Keratinocyte (primary cell): ENCODE results near the gene VAV2. TPM values are rescaled to one million over a fixed set of nuclear protein-coding genes. Genes with fewer than 3 reads are reported as not detected.

Experiments used
- DNase-seq: peaks from one replicate; pipeline ENCODE4 v3.0.0-alpha.2; 2011; ENCODE audit warnings: low read depth, missing footprints, low spot score
- FAIRE-seq: peaks from 2 replicates; lab custom pipeline; 2011; peaks lifted over from hg19 to GRCh38; lab: Jason Lieb, UNC
- H2AFZ ChIP-seq: 2 replicates; pipeline ENCODE4 v1.6.0; 2012; ENCODE audit warnings: low read length, control low read depth, inconsistent platforms; ENCODE audit not compliant: control insufficient read depth
- H3K27ac ChIP-seq: 2 replicates; pipeline ENCODE4 v1.5.1; 2011; ENCODE audit warnings: low read length; ENCODE audit not compliant: control insufficient read depth, insufficient read depth
- H3K27me3 ChIP-seq: 3 replicates; pipeline ENCODE4 v1.6.0; 2011; ENCODE audit warnings: low read length; ENCODE audit not compliant: control insufficient read depth, insufficient read depth; ENCODE audit errors: extremely low read depth
- H3K36me3 ChIP-seq, 2 experiments: 2 replicates in 1 of 2; 3 replicates in 1 of 2; pipeline ENCODE4 v1.5.1; 2011; ENCODE audit warnings: low read length in 2 of 2, mild to moderate bottlenecking in 1 of 2; ENCODE audit not compliant: control insufficient read depth in 2 of 2, insufficient read depth in 2 of 2; ENCODE audit errors: extremely low read depth in 1 of 2
- H3K4me1 ChIP-seq: 3 replicates; pipeline ENCODE4 v1.5.1; 2011; ENCODE audit warnings: low read length; ENCODE audit not compliant: control insufficient read depth, insufficient read depth; ENCODE audit errors: extremely low read depth
- H3K4me2 ChIP-seq: 3 replicates; pipeline ENCODE4 v1.6.0; 2011; ENCODE audit warnings: low read depth, low read length; ENCODE audit not compliant: control insufficient read depth, insufficient read depth; ENCODE audit errors: extremely low read depth
- H3K4me3 ChIP-seq, 3 experiments: fragments of 200-600 bp in 1 of 3; sonication (generic) in 1 of 3; 2 replicates in 2 of 3; 3 replicates in 1 of 3; pipeline ENCODE4 v1.5.1; 2011 to 2016; ENCODE audit warnings: low read length in 3 of 3, mild to moderate bottlenecking in 3 of 3, control low read depth in 2 of 3, inconsistent platforms in 1 of 3, low read depth in 1 of 3, mixed read lengths in 1 of 3, mixed run types in 1 of 3, moderate library complexity in 1 of 3; ENCODE audit not compliant: control insufficient read depth in 2 of 3, insufficient read depth in 2 of 3; ENCODE audit errors: extremely low read depth in 1 of 3
- H3K79me2 ChIP-seq: 2 replicates; pipeline ENCODE4 v1.6.0; 2012; ENCODE audit warnings: low read length; ENCODE audit not compliant: control insufficient read depth, insufficient read depth
- H3K9ac ChIP-seq: 3 replicates; pipeline ENCODE4 v1.6.0; 2011; ENCODE audit warnings: low read length; ENCODE audit not compliant: control insufficient read depth, insufficient read depth; ENCODE audit errors: extremely low read depth
- H3K9me1 ChIP-seq: 3 replicates; pipeline ENCODE4 v1.6.0; 2011; ENCODE audit warnings: low read length; ENCODE audit not compliant: control insufficient read depth, insufficient read depth; ENCODE audit errors: extremely low read depth
- H3K9me3 ChIP-seq: 2 replicates; pipeline ENCODE4 v1.5.1; 2012; ENCODE audit warnings: low read depth, low read length; ENCODE audit not compliant: control insufficient read depth
- H4K20me1 ChIP-seq: 3 replicates; pipeline ENCODE4 v1.6.0; 2011; ENCODE audit warnings: low read length; ENCODE audit not compliant: control insufficient read depth, insufficient read depth; ENCODE audit errors: extremely low read depth
- EZH2 ChIP-seq: IDR thresholded peaks from one replicate; pipeline ENCODE4 v1.6.1; 2012; ENCODE audit warnings: inconsistent platforms, mild to moderate bottlenecking, low read length, moderate library complexity
- dilution Hi-C: fragments of 300-500 bp; cut with MboI; formaldehyde crosslinking; loops from one replicate; pipeline ENCODE4 v1.7.0; 2020; ENCODE audit warnings: low sequenced_read_pairs; ENCODE audit not compliant: extremely low pct_ligation_motif_present
- polyA plus RNA-seq, 5 experiments: library from polyadenylated mRNA; depleted of rRNA in 3 of 5; stranded (reverse) in 3 of 5; stranded (forward) in 1 of 5; unstranded in 1 of 5; fragments of >200 nt; gene quantifications; 1 replicate in 1 of 5; 2 replicates in 3 of 5; 3 replicates in 1 of 5; pipeline versions ENCODE4 v1.2.1 to v1.2.3, GENCODE V29; 2011 to 2012; ENCODE audit warnings: missing spikeins in 2 of 5, low read depth in 1 of 5, low replicate concordance in 1 of 5
- TF ChIP-seq, protein P1 (sequence below), 3 experiments: IDR thresholded peaks in 1 of 3; conservative IDR thresholded peaks in 1 of 3; optimal IDR thresholded peaks in 1 of 3; 2 replicates in 2 of 3; 3 replicates in 1 of 3; pipeline versions ENCODE3 to v1.5.1; 2011; ENCODE audit warnings: low read length in 3 of 3, mild to moderate bottlenecking in 3 of 3, moderate library complexity in 2 of 3, control low read depth in 1 of 3, inconsistent platforms in 1 of 3; ENCODE audit not compliant: insufficient read depth in 2 of 3; ENCODE audit errors: extremely low read depth in 1 of 3

The VAV2 gene
- polyA plus RNA-seq, 1 donor (not counting 4 experiments of a cell fraction or from before 2014, with no cell fraction given): 16.4 TPM

GRCh38 chr9:134014946-134015345 is 22.8 kb upstream of the VAV2 start:
- Histone ChIP-seq H3K9me3 (no peaks in the 10 kb centered on the region), H3K4me2 (no peak overlapping the region), H3K27me3 (peaks cover 3% of the 10 kb centered on the region), H2AFZ (no peak overlapping the region), H3K4me3 (no peak overlapping the region), H3K79me2 (no peaks in the 10 kb centered on the region), H3K9me1 (no peaks in the 10 kb centered on the region), H4K20me1 (no peaks in the 10 kb centered on the region), H3K9ac (no peak overlapping the region), H3K27ac (no peak overlapping the region), H3K36me3 (no peaks in the 10 kb centered on the region), H3K4me1 (no peaks in the 10 kb centered on the region)
- DNase-seq (no peak), FAIRE-seq (no peak)
- dilution Hi-C loops: no loop called here
- TF ChIP-seq, protein P1, sequence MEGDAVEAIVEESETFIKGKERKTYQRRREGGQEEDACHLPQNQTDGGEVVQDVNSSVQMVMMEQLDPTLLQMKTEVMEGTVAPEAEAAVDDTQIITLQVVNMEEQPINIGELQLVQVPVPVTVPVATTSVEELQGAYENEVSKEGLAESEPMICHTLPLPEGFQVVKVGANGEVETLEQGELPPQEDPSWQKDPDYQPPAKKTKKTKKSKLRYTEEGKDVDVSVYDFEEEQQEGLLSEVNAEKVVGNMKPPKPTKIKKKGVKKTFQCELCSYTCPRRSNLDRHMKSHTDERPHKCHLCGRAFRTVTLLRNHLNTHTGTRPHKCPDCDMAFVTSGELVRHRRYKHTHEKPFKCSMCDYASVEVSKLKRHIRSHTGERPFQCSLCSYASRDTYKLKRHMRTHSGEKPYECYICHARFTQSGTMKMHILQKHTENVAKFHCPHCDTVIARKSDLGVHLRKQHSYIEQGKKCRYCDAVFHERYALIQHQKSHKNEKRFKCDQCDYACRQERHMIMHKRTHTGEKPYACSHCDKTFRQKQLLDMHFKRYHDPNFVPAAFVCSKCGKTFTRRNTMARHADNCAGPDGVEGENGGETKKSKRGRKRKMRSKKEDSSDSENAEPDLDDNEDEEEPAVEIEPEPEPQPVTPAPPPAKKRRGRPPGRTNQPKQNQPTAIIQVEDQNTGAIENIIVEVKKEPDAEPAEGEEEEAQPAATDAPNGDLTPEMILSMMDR (optimal IDR thresholded peaks at IDR 0.05 in 1 of 3, IDR thresholded peaks at IDR 0.05 in 1 of 3, conservative IDR thresholded peaks at IDR 0.05 in 1 of 3; ENCODE audit: extremely low read depth in 1 of 3, insufficient read depth in 2 of 3, low read length in 3 of 3): no peak
- no peak for TF ChIP-seq EZH2

GRCh38 chr9:134011401-134011800 is 19.3 kb upstream of the VAV2 start:
- TF ChIP-seq EZH2: no peak
- TF ChIP-seq, protein P1 (optimal IDR thresholded peaks at IDR 0.05 in 1 of 3, IDR thresholded peaks at IDR 0.05 in 1 of 3, conservative IDR thresholded peaks at IDR 0.05 in 1 of 3; ENCODE audit: extremely low read depth in 1 of 3, insufficient read depth in 2 of 3, low read length in 3 of 3): no peak
- H3K36me3 ChIP-seq: no peaks in the 10 kb centered on the region
- no peaks in the 10 kb centered on the region for H3K4me1 ChIP-seq
- no peak overlapping the region for H3K4me2 ChIP-seq
- no peaks in the 10 kb centered on the region for H4K20me1 ChIP-seq
- H3K9ac ChIP-seq: no peak overlapping the region
- dilution Hi-C loops: no loop called here
- no peaks in the 10 kb centered on the region for H3K79me2 ChIP-seq
- H3K9me3 ChIP-seq: no peaks in the 10 kb centered on the region
- FAIRE-seq (no peak), DNase-seq (no peak)
- H2AFZ ChIP-seq: no peak overlapping the region
- peaks cover 3% of the 10 kb centered on the region for H3K27me3 ChIP-seq
- no peak overlapping the region for H3K4me3 ChIP-seq
- H3K27ac ChIP-seq: no peak overlapping the region
- H3K9me1 ChIP-seq: no peaks in the 10 kb centered on the region
